ENCODE results near the gene ELF3. TPM values are rescaled to one million over a fixed set of nuclear protein-coding genes. Genes with fewer than 3 reads are reported as not detected.

The ELF3 gene
- polyA plus RNA-seq, 1 donor from 2014 or later = 0.26 TPM

GRCh38 chr1:202047977-202048376 lies 37.6 kb downstream of the ELF3 start:
- Histone ChIP-seq H3K9me3 (ENCODE audit: low read length) (no peaks in the 10 kb centered on the region), H3K79me2 (replicated peaks; ENCODE audit: insufficient read depth, low read length) (no peaks in the 10 kb centered on the region), H3K4me3 (ENCODE audit: low read length) (no peak overlapping the region), H3K4me2 (ENCODE audit: low read length) (no peak overlapping the region), H3K27ac (ENCODE audit: low read length) (no peak overlapping the region), H3K36me3 (ENCODE audit: insufficient read depth, low read length) (no peaks in the 10 kb centered on the region), H3F3A (ENCODE audit: insufficient read depth, low read length, poor library complexity, severe bottlenecking) (no peaks in the 10 kb centered on the region), H3K9ac (ENCODE audit: low read length) (no peak overlapping the region), H4K20me1 (ENCODE audit: insufficient read depth) (no peaks in the 10 kb centered on the region), H2AFZ (ENCODE audit: low read depth, low read length) (no peak overlapping the region), H3K9me2 (ENCODE audit: insufficient read depth, low read length) (no peaks in the 10 kb centered on the region), H3K27me3 (ENCODE audit: insufficient read depth, low read depth, low read length) (no peaks in the 10 kb centered on the region)
- no peak for TF ChIP-seq RAD21 (conservative IDR thresholded peaks at IDR 0.05)
- TF ChIP-seq EZH2 (IDR thresholded peaks at IDR 0.05; ENCODE audit: borderline replicate concordance, insufficient read depth, low read length, poor library complexity, severe bottlenecking) = no peak
- TF ChIP-seq MXI1 (conservative IDR thresholded peaks at IDR 0.05; ENCODE audit: poor library complexity, severe bottlenecking) = no peak
- no peak for TF ChIP-seq TAF1 (IDR thresholded peaks at IDR 0.05; ENCODE audit: low read depth)
- no peak for TF ChIP-seq EP300 (conservative IDR thresholded peaks at IDR 0.05; ENCODE audit: poor library complexity, severe bottlenecking)
- TF ChIP-seq CTCF (IDR thresholded peaks at IDR 0.05; ENCODE audit: poor library complexity, severe bottlenecking) = no peak
- TF ChIP-seq REST (IDR thresholded peaks at IDR 0.05; ENCODE audit: borderline replicate concordance) = no peak
- no peak for TF ChIP-seq SMC3 (conservative IDR thresholded peaks at IDR 0.05; ENCODE audit: poor library complexity)
- TF ChIP-seq POLR2AphosphoS5 (IDR thresholded peaks at IDR 0.05) = no peak

GRCh38 chr1:202049129-202049528 lies 38.7 kb downstream of the ELF3 start:
- no peaks in the 10 kb centered on the region for H3K79me2 ChIP-seq (replicated peaks; ENCODE audit: insufficient read depth, low read length)
- H4K20me1 ChIP-seq (ENCODE audit: insufficient read depth) = no peaks in the 10 kb centered on the region
- no peaks in the 10 kb centered on the region for H3K27me3 ChIP-seq (ENCODE audit: insufficient read depth, low read depth, low read length)
- no peaks in the 10 kb centered on the region for H3K36me3 ChIP-seq (ENCODE audit: insufficient read depth, low read length)
- no peak overlapping the region for H3K9ac ChIP-seq (ENCODE audit: low read length)
- H3K9me3 ChIP-seq (ENCODE audit: low read length) = no peaks in the 10 kb centered on the region
- no peak overlapping the region for H3K27ac ChIP-seq (ENCODE audit: low read length)
- no peak overlapping the region for H2AFZ ChIP-seq (ENCODE audit: low read depth, low read length)
- H3K9me2 ChIP-seq (ENCODE audit: insufficient read depth, low read length) = no peaks in the 10 kb centered on the region
- H3K4me2 ChIP-seq (ENCODE audit: low read length) = no peak overlapping the region
- H3K4me3 ChIP-seq (ENCODE audit: low read length) = no peak overlapping the region
- H3F3A ChIP-seq (ENCODE audit: insufficient read depth, low read length, poor library complexity, severe bottlenecking) = no peaks in the 10 kb centered on the region
- TF ChIP-seq EP300 (conservative IDR thresholded peaks at IDR 0.05; ENCODE audit: poor library complexity, severe bottlenecking) (no peak), EZH2 (IDR thresholded peaks at IDR 0.05; ENCODE audit: borderline replicate concordance, insufficient read depth, low read length, poor library complexity, severe bottlenecking) (no peak), REST (IDR thresholded peaks at IDR 0.05; ENCODE audit: borderline replicate concordance) (no peak), MXI1 (conservative IDR thresholded peaks at IDR 0.05; ENCODE audit: poor library complexity, severe bottlenecking) (no peak), RAD21 (conservative IDR thresholded peaks at IDR 0.05) (no peak), CTCF (IDR thresholded peaks at IDR 0.05; ENCODE audit: poor library complexity, severe bottlenecking) (no peak), SMC3 (conservative IDR thresholded peaks at IDR 0.05; ENCODE audit: poor library complexity) (no peak), POLR2AphosphoS5 (IDR thresholded peaks at IDR 0.05) (no peak), TAF1 (IDR thresholded peaks at IDR 0.05; ENCODE audit: low read depth) (no peak)

Measured in neural cell (in vitro differentiated cells).